ENCODE data around the gene EIF4E2. TPM values are rescaled to one million over a fixed set of nuclear protein-coding genes. Genes with fewer than 3 reads are reported as not detected.

EIF4E2 gene
- total and polyA plus RNA-seq, 2 experiments from 2014 or later, result 76.9 to 122 TPM

GRCh38 chr2:232593982-232594381 lies 43.5 kb downstream of the EIF4E2 start:
- no peaks in the 10 kb centered on the region for H3K4me1 ChIP-seq (ENCODE audit: insufficient read depth)
- no peaks in the 10 kb centered on the region for H3K27me3 ChIP-seq
- H3K79me2 ChIP-seq, result no peaks in the 10 kb centered on the region
- peak overlapping the region; percentile 92 for H3K27ac ChIP-seq
- no peak overlapping the region for H3K4me3 ChIP-seq
- no peak overlapping the region for H3K4me2 ChIP-seq
- no peak overlapping the region for H2AFZ ChIP-seq
- no peaks in the 10 kb centered on the region for H3K9me3 ChIP-seq (ENCODE audit: low read depth)
- no peak for DNase-seq (ENCODE audit: low spot score)
- TF ChIP-seq EZH2phosphoT487 (IDR thresholded peaks at IDR 0.05; ENCODE audit: low read depth, severe bottlenecking, unreplicated experiment) (no peak), CTCF (IDR thresholded peaks at IDR 0.05; ENCODE audit: poor library complexity) (no peak), EZH2 (IDR thresholded peaks at IDR 0.05; ENCODE audit: borderline replicate concordance) (no peak)
- H3K36me3 ChIP-seq (replicated peaks; ENCODE audit: insufficient read depth, low read depth), result no peaks in the 10 kb centered on the region
- no peaks in the 10 kb centered on the region for H3K9me2 ChIP-seq (replicated peaks; ENCODE audit: insufficient read depth)
- no peaks in the 10 kb centered on the region for H4K20me1 ChIP-seq (ENCODE audit: insufficient read depth, poor library complexity, severe bottlenecking)
- 66% methylated on average over 7 of the region's 7 CpGs for WGBS (ENCODE audit: low lambda C conversion rate, missing lambda C conversion rate)

- no peaks in the 10 kb centered on the region for H3K27me3 ChIP-seq
- 98% methylated on average over 7 of the region's 7 CpGs for WGBS (ENCODE audit: low lambda C conversion rate, missing lambda C conversion rate)
- H4K20me1 ChIP-seq (ENCODE audit: insufficient read depth, poor library complexity, severe bottlenecking), result no peaks in the 10 kb centered on the region
- no peaks in the 10 kb centered on the region for H3K9me3 ChIP-seq (ENCODE audit: low read depth)
- no peak overlapping the region for H2AFZ ChIP-seq
- no peak overlapping the region for H3K4me2 ChIP-seq
- H3K4me1 ChIP-seq (ENCODE audit: insufficient read depth), result no peaks in the 10 kb centered on the region
- no peaks in the 10 kb centered on the region for H3K79me2 ChIP-seq
- no peak overlapping the region for H3K4me3 ChIP-seq
- TF ChIP-seq CTCF (IDR thresholded peaks at IDR 0.05; ENCODE audit: poor library complexity), result no peak
- TF ChIP-seq EZH2 (IDR thresholded peaks at IDR 0.05; ENCODE audit: borderline replicate concordance), result no peak
- TF ChIP-seq EZH2phosphoT487 (IDR thresholded peaks at IDR 0.05; ENCODE audit: low read depth, severe bottlenecking, unreplicated experiment), result no peak
- H3K27ac ChIP-seq, result no peak overlapping the region
- DNase-seq (ENCODE audit: low spot score), result no peak
- H3K36me3 ChIP-seq (replicated peaks; ENCODE audit: insufficient read depth, low read depth), result no peaks in the 10 kb centered on the region
- H3K9me2 ChIP-seq (replicated peaks; ENCODE audit: insufficient read depth), result no peaks in the 10 kb centered on the region
Observed at GRCh38 chr2:232597362-232598079, 47.0 kb downstream of the EIF4E2 start.

GRCh38 chr2:232598293-232598692 lies 47.8 kb downstream of the EIF4E2 start:
- 90% methylated on average over 4 of the region's 4 CpGs for WGBS (ENCODE audit: low lambda C conversion rate, missing lambda C conversion rate)
- Histone ChIP-seq H2AFZ (no peak overlapping the region), H3K4me3 (no peak overlapping the region)

More at GRCh38 chr2:232598293-232598692, 47.8 kb downstream of the EIF4E2 start:
- Histone ChIP-seq H3K4me2 (no peak overlapping the region), H3K36me3 (replicated peaks; ENCODE audit: insufficient read depth, low read depth) (no peaks in the 10 kb centered on the region), H3K9me2 (replicated peaks; ENCODE audit: insufficient read depth) (no peaks in the 10 kb centered on the region), H3K27ac (no peak overlapping the region), H3K79me2 (no peaks in the 10 kb centered on the region), H3K27me3 (no peaks in the 10 kb centered on the region), H4K20me1 (ENCODE audit: insufficient read depth, poor library complexity, severe bottlenecking) (no peaks in the 10 kb centered on the region), H3K9me3 (ENCODE audit: low read depth) (no peaks in the 10 kb centered on the region), H3K4me1 (ENCODE audit: insufficient read depth) (no peaks in the 10 kb centered on the region)
- TF ChIP-seq EZH2phosphoT487 (IDR thresholded peaks at IDR 0.05; ENCODE audit: low read depth, severe bottlenecking, unreplicated experiment) (no peak), EZH2 (IDR thresholded peaks at IDR 0.05; ENCODE audit: borderline replicate concordance) (no peak), CTCF (IDR thresholded peaks at IDR 0.05; ENCODE audit: poor library complexity) (no peak)
- no peak for DNase-seq (ENCODE audit: low spot score)

Data from hepatocyte (in vitro differentiated cells).